Measurements from ENCODE around the gene ZNF117.

DNA sequence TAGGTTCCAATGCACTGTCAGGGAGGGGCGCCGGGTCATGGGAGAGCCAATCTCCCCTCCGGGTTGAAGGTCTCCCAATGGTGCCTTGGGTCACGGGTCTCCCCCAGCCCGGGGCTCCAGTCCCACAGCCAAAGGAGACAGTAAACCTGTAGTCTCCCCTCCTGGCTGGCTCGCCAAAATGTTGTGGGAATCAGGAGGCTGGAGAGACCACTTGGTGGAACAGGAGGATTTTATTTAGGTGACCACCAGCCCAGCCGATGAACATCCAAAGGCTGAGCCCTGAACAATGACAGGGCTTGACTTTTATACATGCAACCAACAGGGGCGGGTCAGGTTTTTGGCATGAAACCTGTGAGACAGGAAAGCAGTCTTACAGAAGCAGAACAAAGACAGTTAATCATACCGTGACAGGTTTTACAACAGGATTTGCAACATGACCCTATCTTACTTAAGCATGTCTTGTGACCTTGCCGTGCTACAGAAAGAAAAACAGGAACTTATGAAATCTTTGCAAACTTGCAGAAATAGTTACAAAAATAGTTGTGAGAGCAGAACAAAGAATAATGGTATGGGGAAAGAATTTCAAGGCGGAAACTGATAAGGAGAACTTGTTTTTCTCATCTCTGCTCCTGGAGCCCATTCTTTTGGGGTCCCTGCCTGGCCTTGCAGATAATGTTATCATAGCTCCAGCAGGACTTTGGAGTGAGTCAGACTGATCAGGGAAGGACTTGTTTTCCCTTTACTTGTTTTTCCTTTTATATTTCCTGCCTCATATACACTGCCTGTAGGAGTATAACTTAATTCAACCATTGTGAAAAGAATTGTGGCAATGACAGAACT lies 8.5 kb upstream of the ZNF117 start:
- TF ChIP-seq, protein P1, sequence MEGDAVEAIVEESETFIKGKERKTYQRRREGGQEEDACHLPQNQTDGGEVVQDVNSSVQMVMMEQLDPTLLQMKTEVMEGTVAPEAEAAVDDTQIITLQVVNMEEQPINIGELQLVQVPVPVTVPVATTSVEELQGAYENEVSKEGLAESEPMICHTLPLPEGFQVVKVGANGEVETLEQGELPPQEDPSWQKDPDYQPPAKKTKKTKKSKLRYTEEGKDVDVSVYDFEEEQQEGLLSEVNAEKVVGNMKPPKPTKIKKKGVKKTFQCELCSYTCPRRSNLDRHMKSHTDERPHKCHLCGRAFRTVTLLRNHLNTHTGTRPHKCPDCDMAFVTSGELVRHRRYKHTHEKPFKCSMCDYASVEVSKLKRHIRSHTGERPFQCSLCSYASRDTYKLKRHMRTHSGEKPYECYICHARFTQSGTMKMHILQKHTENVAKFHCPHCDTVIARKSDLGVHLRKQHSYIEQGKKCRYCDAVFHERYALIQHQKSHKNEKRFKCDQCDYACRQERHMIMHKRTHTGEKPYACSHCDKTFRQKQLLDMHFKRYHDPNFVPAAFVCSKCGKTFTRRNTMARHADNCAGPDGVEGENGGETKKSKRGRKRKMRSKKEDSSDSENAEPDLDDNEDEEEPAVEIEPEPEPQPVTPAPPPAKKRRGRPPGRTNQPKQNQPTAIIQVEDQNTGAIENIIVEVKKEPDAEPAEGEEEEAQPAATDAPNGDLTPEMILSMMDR (IDR thresholded peaks at IDR 0.05; ENCODE audit: insufficient read depth, low read length), result no peak
- peak; percentile 84 for TF ChIP-seq POLR2AphosphoS5 (IDR thresholded peaks at IDR 0.05; ENCODE audit: low read depth)
- TF ChIP-seq GABPA (IDR thresholded peaks at IDR 0.05; ENCODE audit: low read depth), result peak; percentile 43; the same call in 1 of the 2 replicates
- TF ChIP-seq, protein P2, sequence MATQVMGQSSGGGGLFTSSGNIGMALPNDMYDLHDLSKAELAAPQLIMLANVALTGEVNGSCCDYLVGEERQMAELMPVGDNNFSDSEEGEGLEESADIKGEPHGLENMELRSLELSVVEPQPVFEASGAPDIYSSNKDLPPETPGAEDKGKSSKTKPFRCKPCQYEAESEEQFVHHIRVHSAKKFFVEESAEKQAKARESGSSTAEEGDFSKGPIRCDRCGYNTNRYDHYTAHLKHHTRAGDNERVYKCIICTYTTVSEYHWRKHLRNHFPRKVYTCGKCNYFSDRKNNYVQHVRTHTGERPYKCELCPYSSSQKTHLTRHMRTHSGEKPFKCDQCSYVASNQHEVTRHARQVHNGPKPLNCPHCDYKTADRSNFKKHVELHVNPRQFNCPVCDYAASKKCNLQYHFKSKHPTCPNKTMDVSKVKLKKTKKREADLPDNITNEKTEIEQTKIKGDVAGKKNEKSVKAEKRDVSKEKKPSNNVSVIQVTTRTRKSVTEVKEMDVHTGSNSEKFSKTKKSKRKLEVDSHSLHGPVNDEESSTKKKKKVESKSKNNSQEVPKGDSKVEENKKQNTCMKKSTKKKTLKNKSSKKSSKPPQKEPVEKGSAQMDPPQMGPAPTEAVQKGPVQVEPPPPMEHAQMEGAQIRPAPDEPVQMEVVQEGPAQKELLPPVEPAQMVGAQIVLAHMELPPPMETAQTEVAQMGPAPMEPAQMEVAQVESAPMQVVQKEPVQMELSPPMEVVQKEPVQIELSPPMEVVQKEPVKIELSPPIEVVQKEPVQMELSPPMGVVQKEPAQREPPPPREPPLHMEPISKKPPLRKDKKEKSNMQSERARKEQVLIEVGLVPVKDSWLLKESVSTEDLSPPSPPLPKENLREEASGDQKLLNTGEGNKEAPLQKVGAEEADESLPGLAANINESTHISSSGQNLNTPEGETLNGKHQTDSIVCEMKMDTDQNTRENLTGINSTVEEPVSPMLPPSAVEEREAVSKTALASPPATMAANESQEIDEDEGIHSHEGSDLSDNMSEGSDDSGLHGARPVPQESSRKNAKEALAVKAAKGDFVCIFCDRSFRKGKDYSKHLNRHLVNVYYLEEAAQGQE (IDR thresholded peaks at IDR 0.05; ENCODE audit: insufficient replicate concordance, low read depth), result no peak
- peak; percentile 21; the same call in 1 of the 2 replicates for TF ChIP-seq SPI1 (IDR thresholded peaks at IDR 0.05; ENCODE audit: borderline replicate concordance, low read depth)

All from HL-60 (cell line).